Measurements from ENCODE around the gene ETV3. TPM values are rescaled to one million over a fixed set of nuclear protein-coding genes. Genes with fewer than 3 reads are reported as not detected.

Gene ETV3
- total RNA-seq, 1 experiment from 2014 or later, result 22.2 TPM

GRCh38 chr1:157140063-157140588, 1.9 kb upstream of the ETV3 start:
- TF ChIP-seq, protein P1, sequence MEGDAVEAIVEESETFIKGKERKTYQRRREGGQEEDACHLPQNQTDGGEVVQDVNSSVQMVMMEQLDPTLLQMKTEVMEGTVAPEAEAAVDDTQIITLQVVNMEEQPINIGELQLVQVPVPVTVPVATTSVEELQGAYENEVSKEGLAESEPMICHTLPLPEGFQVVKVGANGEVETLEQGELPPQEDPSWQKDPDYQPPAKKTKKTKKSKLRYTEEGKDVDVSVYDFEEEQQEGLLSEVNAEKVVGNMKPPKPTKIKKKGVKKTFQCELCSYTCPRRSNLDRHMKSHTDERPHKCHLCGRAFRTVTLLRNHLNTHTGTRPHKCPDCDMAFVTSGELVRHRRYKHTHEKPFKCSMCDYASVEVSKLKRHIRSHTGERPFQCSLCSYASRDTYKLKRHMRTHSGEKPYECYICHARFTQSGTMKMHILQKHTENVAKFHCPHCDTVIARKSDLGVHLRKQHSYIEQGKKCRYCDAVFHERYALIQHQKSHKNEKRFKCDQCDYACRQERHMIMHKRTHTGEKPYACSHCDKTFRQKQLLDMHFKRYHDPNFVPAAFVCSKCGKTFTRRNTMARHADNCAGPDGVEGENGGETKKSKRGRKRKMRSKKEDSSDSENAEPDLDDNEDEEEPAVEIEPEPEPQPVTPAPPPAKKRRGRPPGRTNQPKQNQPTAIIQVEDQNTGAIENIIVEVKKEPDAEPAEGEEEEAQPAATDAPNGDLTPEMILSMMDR (IDR thresholded peaks at IDR 0.05), result no peak
- no peak for TF ChIP-seq REST (IDR thresholded peaks at IDR 0.05; ENCODE audit: insufficient read depth in 1 of 2, low read depth in 2 of 2, low read length in 1 of 2)
- no peak for TF ChIP-seq TCF7L2 (IDR thresholded peaks at IDR 0.05; ENCODE audit: low read depth, low read length)
- TF ChIP-seq SIN3A (IDR thresholded peaks at IDR 0.05; ENCODE audit: borderline replicate concordance, insufficient read depth, low read depth, low read length), result no peak
- TF ChIP-seq POLR2AphosphoS5 (IDR thresholded peaks at IDR 0.05; ENCODE audit: low read depth, low read length), result no peak
- DNase-seq (ENCODE audit: low read depth, low spot score), result no peak
- no peak for ATAC-seq

DNA sequence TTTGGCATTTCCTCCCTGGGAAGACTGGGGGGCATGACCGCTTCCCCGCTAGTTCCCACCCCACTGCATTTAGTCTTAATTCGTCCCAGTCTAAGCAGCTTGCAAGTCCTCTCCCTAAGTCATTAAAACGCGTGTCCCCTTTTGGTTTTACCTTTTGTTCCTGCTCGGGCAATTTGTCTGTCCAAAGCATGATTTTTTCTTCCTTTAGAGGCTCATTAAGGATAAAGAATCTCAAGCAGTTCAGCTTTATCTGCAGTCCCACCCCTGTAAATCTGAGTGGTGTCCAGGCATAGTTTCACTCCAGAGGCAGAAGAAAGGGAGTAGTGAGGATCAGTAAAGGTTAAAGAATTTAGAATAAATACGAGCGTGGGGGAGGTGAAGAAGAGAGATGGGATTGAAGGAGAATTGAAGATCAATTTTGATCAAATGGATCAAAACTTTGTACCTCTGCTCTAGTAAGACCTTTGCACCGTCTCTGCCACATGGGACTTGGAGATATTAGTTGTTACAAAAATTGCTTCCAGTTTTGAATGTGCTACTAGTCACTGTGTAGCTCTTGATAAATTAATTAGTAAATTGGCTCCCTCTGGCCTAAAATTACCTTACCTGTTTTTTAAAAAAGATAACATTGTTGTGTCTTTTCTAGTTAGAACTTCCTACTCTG, 989 bp upstream of the ETV3 start:
- TF ChIP-seq POLR2AphosphoS5 (IDR thresholded peaks at IDR 0.05; ENCODE audit: low read depth, low read length), result no peak
- TF ChIP-seq SIN3A (IDR thresholded peaks at IDR 0.05; ENCODE audit: borderline replicate concordance, insufficient read depth, low read depth, low read length), result no peak
- no peak for TF ChIP-seq REST (IDR thresholded peaks at IDR 0.05; ENCODE audit: insufficient read depth in 1 of 2, low read depth in 2 of 2, low read length in 1 of 2)
- no peak for TF ChIP-seq TCF7L2 (IDR thresholded peaks at IDR 0.05; ENCODE audit: low read depth, low read length)
- TF ChIP-seq, protein P1 (IDR thresholded peaks at IDR 0.05), result no peak
- intact Hi-C loops (cut with micrococcal nuclease; ENCODE audit: unreplicated experiment) (loop anchor here (10.0 kb wide), 1 partner anchor 84 kb away; no protein-coding TSS in a partner anchor), in situ Hi-C loops (cut with HindIII; ENCODE audit: low pct_unique_long_range_greater_than_20kb, low sequenced_read_pairs) (no loop called here)
- CTCF ChIA-PET, result interaction anchor here (0.5 to 0.7 kb wide), 3 partner anchors 13 to 18 kb away, joined by 3 to 9 read pairs (median 3); no protein-coding TSS in a partner anchor
- Histone ChIP-seq H3K4me1 (ENCODE audit: control insufficient read depth, insufficient read depth, low read length) (peaks cover 18% of the 10 kb centered on the region), H3K9me3 (ENCODE audit: control insufficient read depth, insufficient read depth, low read depth, low read length) (no peaks in the 10 kb centered on the region), H3K4me3 (ENCODE audit: low read depth in 2 of 2, low read length in 2 of 2) (peak overlapping the region; percentile 97 to 99), H3K36me3 (ENCODE audit: control insufficient read depth, insufficient read depth, low read length) (peaks cover 7% of the 10 kb centered on the region), H3K27ac (ENCODE audit: low read length) (peak overlapping the region; percentile 87), H3K27me3 (ENCODE audit: control insufficient read depth, insufficient read depth, low read length) (no peaks in the 10 kb centered on the region; the same call in 1 of the 2 replicates)
- DNase-seq (ENCODE audit: low read depth, low spot score), result no peak
- ATAC-seq, result no peak
- TSS peak; percentile 96 for BruUV-seq (replicated peaks)
- POLR2A ChIA-PET, result no interaction called here

More at GRCh38 chr1:157140063-157140588, 1.9 kb upstream of the ETV3 start:
- ChIA-PET POLR2A (no interaction called here), CTCF (no interaction called here)
- Histone ChIP-seq H3K36me3 (ENCODE audit: control insufficient read depth, insufficient read depth, low read length) (peaks cover 2% of the 10 kb centered on the region; the same call in 1 of the 2 replicates), H3K9me3 (ENCODE audit: control insufficient read depth, insufficient read depth, low read depth, low read length) (no peaks in the 10 kb centered on the region), H3K27ac (ENCODE audit: low read length) (no peak overlapping the region), H3K4me3 (ENCODE audit: low read depth in 2 of 2, low read length in 2 of 2) (no peak overlapping the region), H3K27me3 (ENCODE audit: control insufficient read depth, insufficient read depth, low read length) (no peaks in the 10 kb centered on the region; the same call in 1 of the 2 replicates), H3K4me1 (ENCODE audit: control insufficient read depth, insufficient read depth, low read length) (peaks cover 16% of the 10 kb centered on the region)
- in situ Hi-C loops (cut with HindIII; ENCODE audit: low pct_unique_long_range_greater_than_20kb, low sequenced_read_pairs) (no loop called here), intact Hi-C loops (cut with micrococcal nuclease; ENCODE audit: unreplicated experiment) (no loop called here)
- no TSS peak for BruUV-seq (replicated peaks)

Data from Panc1 (cell line).